HFFc6 (cell line): ENCODE results near the gene TENM4. TPM values are rescaled to one million over a fixed set of nuclear protein-coding genes. Genes with fewer than 3 reads are reported as not detected.

Experiments
- DNase-seq: peaks from one replicate; pipeline ENCODE4 v3.0.0-alpha.2; 2018
- H3K27ac Mint-ChIP-seq: 2 replicates; pipeline ENCODE4 v1.8.0; 2020; ENCODE audit warnings: mild to moderate bottlenecking, mixed read lengths
- H3K27me3 Mint-ChIP-seq: 2 replicates; pipeline ENCODE4 v1.8.0; 2021; ENCODE audit warnings: mild to moderate bottlenecking, moderate library complexity, mixed read lengths; ENCODE audit not compliant: insufficient read depth
- H3K36me3 Mint-ChIP-seq: 2 replicates; pipeline ENCODE4 v1.8.0; 2021; ENCODE audit warnings: low read depth, mixed read lengths
- H3K4me1 Mint-ChIP-seq: 2 replicates; pipeline ENCODE4 v1.8.0; 2020; ENCODE audit warnings: low read depth, mixed read lengths
- H3K4me3 Mint-ChIP-seq: 2 replicates; pipeline ENCODE4 v1.8.0; 2020; ENCODE audit warnings: mild to moderate bottlenecking, moderate library complexity, mixed read lengths
- H3K9me3 Mint-ChIP-seq: 2 replicates; pipeline ENCODE4 v1.8.0; 2020; ENCODE audit warnings: mild to moderate bottlenecking, mixed read lengths
- total RNA-seq, 6 experiments: library from RNA; stranded (reverse); fragmentation: NEBNext Ultra II Directional; extraction: Animal tissue kit (Norgen Biotek cat#: 25700); gene quantifications; 2 replicates in 1 of 6; 3 replicates in 5 of 6; pipeline ENCODE4 v1.2.3, GENCODE V29; 2021
- TF ChIP-seq, protein P1 (sequence below): fragments of 200-600 bp; sonication (generic); IDR thresholded peaks from 2 replicates; pipeline ENCODE4 v1.5.0; 2021; ENCODE audit warnings: antibody characterized with exemption, mild to moderate bottlenecking

TENM4 gene
- total RNA-seq, 6 experiments from 2014 or later = 20.9 to 45.5 (median 26.5) TPM

DNA sequence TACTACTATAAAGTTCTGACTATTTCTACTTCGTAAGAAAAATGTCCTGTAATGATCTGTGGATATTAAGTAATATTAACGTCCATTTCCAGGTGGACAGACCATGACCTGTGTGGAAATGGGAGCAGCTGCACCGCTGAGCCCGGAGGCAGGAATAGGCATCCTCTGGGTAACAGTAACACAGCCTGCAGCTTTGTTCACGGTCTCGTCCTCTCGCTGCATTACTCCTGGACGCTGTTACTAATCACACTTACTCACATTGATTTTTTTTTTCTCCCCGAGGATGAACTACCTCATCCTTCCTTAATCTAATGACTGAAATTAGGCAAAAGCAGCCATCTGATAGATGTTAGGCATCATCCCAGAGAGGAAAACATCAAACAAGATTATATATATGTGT is 520.5 kb downstream of the TENM4 start:
- Mint-ChIP-seq H3K36me3 (no peaks in the 10 kb centered on the region), H3K27me3 (peaks cover 2% of the 10 kb centered on the region), H3K27ac (no peak overlapping the region), H3K4me3 (no peak overlapping the region), H3K9me3 (no peaks in the 10 kb centered on the region), H3K4me1 (no peaks in the 10 kb centered on the region)
- TF ChIP-seq, protein P1, sequence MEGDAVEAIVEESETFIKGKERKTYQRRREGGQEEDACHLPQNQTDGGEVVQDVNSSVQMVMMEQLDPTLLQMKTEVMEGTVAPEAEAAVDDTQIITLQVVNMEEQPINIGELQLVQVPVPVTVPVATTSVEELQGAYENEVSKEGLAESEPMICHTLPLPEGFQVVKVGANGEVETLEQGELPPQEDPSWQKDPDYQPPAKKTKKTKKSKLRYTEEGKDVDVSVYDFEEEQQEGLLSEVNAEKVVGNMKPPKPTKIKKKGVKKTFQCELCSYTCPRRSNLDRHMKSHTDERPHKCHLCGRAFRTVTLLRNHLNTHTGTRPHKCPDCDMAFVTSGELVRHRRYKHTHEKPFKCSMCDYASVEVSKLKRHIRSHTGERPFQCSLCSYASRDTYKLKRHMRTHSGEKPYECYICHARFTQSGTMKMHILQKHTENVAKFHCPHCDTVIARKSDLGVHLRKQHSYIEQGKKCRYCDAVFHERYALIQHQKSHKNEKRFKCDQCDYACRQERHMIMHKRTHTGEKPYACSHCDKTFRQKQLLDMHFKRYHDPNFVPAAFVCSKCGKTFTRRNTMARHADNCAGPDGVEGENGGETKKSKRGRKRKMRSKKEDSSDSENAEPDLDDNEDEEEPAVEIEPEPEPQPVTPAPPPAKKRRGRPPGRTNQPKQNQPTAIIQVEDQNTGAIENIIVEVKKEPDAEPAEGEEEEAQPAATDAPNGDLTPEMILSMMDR = no peak
- no peak for DNase-seq

DNA sequence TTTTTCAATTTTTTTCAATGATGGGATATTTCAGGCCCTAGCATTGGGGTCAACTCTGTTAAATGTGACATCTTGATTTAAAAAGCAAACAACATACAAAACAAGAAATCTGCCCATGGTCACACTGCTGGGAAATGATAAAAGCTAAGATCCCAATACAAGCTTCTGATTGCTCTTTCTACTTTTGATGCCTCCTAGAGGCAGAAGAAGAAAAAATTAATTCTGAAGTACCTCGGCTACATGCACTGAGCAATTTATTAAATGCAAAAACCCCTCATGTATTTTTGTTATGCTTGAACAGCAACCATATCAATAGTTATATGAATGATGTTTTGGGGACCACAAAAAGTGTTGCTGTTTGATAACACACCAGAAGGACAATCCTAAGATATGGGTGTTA is 524.1 kb downstream of the TENM4 start:
- DNase-seq = no peak
- no peaks in the 10 kb centered on the region for H3K9me3 Mint-ChIP-seq
- H3K4me3 Mint-ChIP-seq = no peak overlapping the region
- no peak overlapping the region for H3K27ac Mint-ChIP-seq
- TF ChIP-seq, protein P1 = peak; percentile 58
- H3K27me3 Mint-ChIP-seq = peaks cover 2% of the 10 kb centered on the region; the same call in 1 of the 2 replicates
- H3K4me1 Mint-ChIP-seq = no peaks in the 10 kb centered on the region
- H3K36me3 Mint-ChIP-seq = no peaks in the 10 kb centered on the region

DNA sequence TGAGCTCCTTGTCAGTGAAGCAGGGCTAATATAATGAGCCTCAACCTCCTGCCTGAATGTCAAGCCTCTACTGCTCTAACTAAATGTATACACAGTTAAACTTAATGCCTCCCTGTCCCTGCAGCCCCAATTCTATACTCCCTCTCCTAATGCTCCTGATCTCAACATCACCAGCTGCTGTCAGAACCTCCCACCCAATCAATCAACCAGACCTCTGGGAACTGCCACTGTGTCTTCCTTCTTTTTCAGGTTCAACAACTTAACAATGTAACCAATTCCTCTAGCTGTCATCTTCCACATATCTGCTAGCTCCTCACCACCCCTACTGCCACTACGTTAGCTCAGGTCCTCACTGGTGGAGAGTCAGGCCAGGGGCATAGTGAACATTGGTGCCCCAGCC is 526.3 kb downstream of the TENM4 start:
- Mint-ChIP-seq H3K27ac (no peak overlapping the region), H3K36me3 (no peaks in the 10 kb centered on the region), H3K4me3 (no peak overlapping the region), H3K4me1 (no peaks in the 10 kb centered on the region), H3K9me3 (no peaks in the 10 kb centered on the region), H3K27me3 (no peaks in the 10 kb centered on the region; the same call in 1 of the 2 replicates)
- TF ChIP-seq, protein P1 = no peak
- DNase-seq = no peak

DNA sequence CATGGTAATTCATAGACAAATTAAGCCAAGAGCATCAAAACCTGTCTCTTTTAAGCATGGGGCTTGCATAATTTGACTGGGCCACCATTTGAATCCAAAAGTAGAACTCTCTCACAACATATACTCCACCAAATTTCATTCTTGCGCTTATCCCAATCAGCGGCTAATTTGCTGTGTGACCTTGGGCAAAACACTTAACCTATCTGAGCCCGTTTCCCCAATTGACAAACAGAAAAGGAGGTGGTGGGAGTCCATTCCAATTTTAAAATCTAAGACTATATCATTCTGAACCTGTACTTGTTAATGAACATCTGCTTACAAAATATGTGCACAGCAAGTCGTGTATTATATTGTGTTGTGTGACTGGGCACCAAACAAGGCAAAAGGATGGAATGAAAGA is 528.1 kb downstream of the TENM4 start:
- TF ChIP-seq, protein P1 = no peak
- DNase-seq = no peak
- Mint-ChIP-seq H3K4me3 (no peak overlapping the region), H3K27ac (no peak overlapping the region), H3K36me3 (no peaks in the 10 kb centered on the region), H3K27me3 (no peaks in the 10 kb centered on the region), H3K9me3 (no peaks in the 10 kb centered on the region), H3K4me1 (no peaks in the 10 kb centered on the region; the same call in 1 of the 2 replicates)

DNA sequence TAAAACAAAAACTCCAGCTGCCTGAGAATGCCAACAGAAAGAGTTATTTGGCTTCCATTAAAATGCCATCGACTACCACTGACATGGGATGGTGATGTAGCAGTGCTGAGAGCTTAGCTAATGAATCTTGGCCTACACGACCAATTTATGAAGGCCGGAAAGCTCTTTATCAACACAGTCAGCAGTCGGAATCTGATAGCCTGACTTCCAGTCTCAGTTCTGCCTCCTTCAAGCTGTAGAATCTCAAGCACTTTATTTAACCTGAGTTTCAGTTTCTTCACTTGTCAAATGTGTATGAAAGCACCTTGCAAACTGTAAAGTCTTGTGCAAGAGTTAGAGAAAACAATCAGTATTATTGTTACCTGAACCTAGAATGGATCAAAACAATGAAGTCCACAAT is 530.5 kb downstream of the TENM4 start:
- H3K36me3 Mint-ChIP-seq = no peaks in the 10 kb centered on the region
- H3K27ac Mint-ChIP-seq = no peak overlapping the region
- TF ChIP-seq, protein P1 = no peak

DNA sequence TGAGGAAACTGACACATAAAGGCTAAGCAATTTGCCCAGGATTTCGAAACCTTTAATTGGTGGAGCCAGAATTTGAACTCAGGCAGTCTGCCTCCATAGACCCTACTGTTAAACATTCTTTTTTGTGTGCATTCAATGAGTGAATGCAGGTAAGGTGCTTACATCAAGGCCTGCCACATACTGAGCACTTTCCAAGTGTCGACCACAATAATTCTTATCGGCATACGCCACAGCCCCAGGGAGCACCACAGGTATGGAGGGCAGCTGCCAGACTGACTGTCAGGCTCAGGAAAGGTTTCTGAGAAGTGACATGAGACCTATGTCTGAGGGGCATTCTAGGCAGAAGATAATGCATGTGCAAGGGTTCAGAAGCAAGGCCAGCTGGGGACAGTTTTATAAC is 531.4 kb downstream of the TENM4 start:
- no peaks in the 10 kb centered on the region for H3K9me3 Mint-ChIP-seq
- H3K36me3 Mint-ChIP-seq = no peaks in the 10 kb centered on the region
- H3K4me1 Mint-ChIP-seq = no peaks in the 10 kb centered on the region; the same call in 1 of the 2 replicates
- no peak overlapping the region for H3K4me3 Mint-ChIP-seq
- no peak overlapping the region for H3K27ac Mint-ChIP-seq
- no peak for DNase-seq
- no peaks in the 10 kb centered on the region for H3K27me3 Mint-ChIP-seq
- TF ChIP-seq, protein P1 = no peak

More for the DNA sequence above, 530.5 kb downstream of the TENM4 start:
- H3K4me3 Mint-ChIP-seq = no peak overlapping the region
- H3K27me3 Mint-ChIP-seq = no peaks in the 10 kb centered on the region
- DNase-seq = no peak
- no peaks in the 10 kb centered on the region for H3K9me3 Mint-ChIP-seq
- no peaks in the 10 kb centered on the region; the same call in 1 of the 2 replicates for H3K4me1 Mint-ChIP-seq
